GM12874 (cell line): ENCODE measurements around the gene DHX35.

Experiments used
- CTCF ChIP-seq: IDR thresholded peaks from 2 replicates; pipeline ENCODE4 v1.5.1; 2011; ENCODE audit warnings: low read depth, mild to moderate bottlenecking, control low read depth, low read length, moderate library complexity; ENCODE audit not compliant: insufficient read depth

The DHX35 gene

GRCh38 chr20:39049684-39050554 is 87.8 kb downstream of the DHX35 start:
- peak; percentile 100 for TF ChIP-seq CTCF

- TF ChIP-seq CTCF: no peak
Measured at GRCh38 chr20:39050555-39050902, 88.4 kb downstream of the DHX35 start.

- no peak for TF ChIP-seq CTCF
Measured at GRCh38 chr20:39052676-39053075, 90.5 kb downstream of the DHX35 start.

GRCh38 chr20:39057143-39057542 is 95.0 kb downstream of the DHX35 start:
- TF ChIP-seq CTCF: no peak

GRCh38 chr20:39057911-39058310 is 95.8 kb downstream of the DHX35 start:
- no peak for TF ChIP-seq CTCF

GRCh38 chr20:39059036-39059435 is 96.9 kb downstream of the DHX35 start:
- no peak for TF ChIP-seq CTCF

GRCh38 chr20:39066471-39067242 is 104.5 kb downstream of the DHX35 start:
- no peak for TF ChIP-seq CTCF
